ENCODE data around the gene CDCA7L.
"Not testable (repeated sequence)": the region's sequence is repeated elsewhere in the genome, so short reads cannot be mapped to it uniquely, and the experiment has no call there.

Gene CDCA7L

DNA sequence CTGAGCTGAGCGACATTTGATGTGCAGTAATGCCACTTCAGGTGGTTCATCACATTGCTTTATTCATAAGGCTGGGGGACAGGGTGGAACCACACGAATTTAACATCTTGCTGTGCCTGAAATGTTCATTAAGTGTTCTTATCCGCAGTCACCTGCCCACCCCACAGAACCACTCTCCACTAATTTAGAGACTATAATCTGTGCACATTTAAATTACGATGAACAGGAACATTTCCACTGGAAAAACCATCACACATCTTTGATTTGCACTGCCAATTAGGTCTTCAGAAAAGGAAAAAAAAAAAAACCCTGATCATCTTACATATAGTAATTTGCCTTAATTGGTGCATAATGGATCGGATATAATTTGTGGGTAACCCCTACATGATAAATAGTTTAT, 2.3 kb downstream of the CDCA7L start:
- no peak for DNase-seq

DNA sequence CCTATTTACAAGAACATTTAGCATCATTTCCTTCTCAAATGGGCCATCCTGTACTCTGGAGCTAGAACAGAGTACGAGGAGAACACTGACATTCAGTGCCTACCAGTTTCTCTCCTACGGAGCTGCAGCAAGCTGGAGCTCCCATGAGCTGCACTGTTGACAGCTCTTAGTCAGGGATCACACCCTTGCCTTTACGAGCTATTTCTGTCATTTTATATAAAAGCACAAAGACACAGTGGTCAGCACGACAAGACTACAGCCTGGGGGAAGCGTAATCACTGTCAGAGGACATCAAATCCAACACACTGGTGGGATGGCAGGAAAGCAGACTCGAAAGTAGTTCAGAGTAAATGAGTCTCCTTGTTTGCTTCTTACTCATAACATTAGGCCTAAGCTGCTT, 2.7 kb downstream of the CDCA7L start:
- no peak for DNase-seq

DNA sequence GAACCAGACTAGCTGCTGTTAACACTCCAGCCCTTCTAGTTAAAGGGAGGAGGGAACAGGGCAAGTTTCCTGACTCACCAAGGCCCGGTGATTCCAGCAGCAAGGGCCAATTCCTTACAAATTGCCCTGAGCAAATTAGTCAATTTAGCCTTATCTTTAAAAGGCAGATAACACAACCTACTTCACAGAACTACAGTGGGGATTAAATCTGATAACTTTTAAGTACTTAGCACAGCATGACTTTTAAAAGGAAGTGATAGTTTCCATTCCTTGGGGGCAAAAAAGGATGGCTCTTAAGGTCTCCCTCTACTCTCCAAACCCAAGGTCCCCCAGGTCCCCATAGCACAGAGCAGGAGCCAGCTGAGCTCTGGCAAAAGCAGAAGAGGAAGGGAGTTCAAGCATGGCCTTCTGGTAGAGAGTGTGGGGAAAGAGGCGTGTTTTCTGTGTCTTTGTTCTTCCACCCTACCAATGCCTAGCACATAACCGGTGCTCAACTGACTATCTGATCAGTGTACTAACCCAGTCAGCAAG, 4.0 kb downstream of the CDCA7L start:
- peak in 1 of 6 experiments; percentile 4 for DNase-seq

DNA sequence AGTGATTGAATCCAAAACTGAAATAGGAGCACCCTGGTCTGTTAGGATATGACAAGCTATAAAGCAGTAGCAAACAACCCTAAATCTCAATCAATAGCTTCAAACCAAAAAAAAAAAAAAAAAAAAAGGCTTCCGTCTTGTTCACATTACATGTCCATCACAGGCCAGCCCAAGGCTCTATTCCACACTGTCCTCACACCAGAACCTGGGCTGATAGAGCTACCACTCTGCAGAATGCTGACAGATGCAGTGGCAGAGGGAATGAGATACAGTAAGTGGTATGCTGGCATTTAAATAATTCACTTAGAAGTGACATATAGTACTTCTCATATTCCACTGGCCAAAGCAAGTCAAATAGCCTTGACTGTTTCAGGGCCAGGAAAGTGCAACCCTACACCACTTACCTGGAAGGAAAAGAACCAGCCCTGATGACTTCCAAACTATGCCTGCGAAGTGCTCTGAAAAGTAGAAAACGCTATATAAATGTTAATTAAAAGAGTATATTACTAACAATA, 5.8 kb downstream of the CDCA7L start:
- no peak for DNase-seq

DNA sequence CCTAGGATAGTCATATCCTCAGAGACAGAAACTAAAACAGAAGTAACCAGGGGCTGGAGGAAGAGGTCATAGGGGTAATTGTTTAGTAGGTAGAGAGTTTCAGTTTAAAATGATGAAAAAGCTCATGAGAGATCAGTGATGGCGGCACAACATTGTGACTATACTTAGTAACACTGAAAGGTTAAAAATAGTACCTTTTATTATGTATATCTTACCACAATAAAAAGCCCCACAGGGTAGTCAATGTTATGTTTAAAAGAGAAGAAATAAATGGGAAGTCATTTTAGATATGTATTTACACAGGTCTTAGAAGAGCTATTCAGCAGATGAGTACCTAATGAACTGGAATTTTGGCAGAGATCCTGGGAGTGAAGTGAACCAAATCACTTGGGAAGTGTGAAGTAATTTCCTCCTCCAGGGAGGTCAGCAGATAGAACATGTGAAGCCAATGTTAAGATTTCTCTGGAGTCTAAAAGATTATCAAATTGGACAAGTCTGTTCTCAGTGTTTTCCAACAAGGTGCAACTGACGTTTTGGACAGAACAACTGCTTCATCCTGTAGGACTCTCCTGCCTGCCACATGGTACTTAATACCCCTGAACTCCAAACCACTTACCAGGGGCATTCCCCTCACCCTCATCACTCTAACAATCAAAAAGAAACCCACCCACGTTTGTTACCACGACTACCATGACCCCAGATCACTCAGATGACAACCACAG, 6.4 kb downstream of the CDCA7L start:
- DNase-seq, result no peak

GRCh38 chr7:21938463-21938862, 7.2 kb downstream of the CDCA7L start:
- DNase-seq, result no peak

- DNase-seq, result no peak
Measured at GRCh38 chr7:21934808-21935207, 10.9 kb downstream of the CDCA7L start.

GRCh38 chr7:21933293-21933692, 12.4 kb downstream of the CDCA7L start:
- not testable (repeated sequence) for DNase-seq

DNA sequence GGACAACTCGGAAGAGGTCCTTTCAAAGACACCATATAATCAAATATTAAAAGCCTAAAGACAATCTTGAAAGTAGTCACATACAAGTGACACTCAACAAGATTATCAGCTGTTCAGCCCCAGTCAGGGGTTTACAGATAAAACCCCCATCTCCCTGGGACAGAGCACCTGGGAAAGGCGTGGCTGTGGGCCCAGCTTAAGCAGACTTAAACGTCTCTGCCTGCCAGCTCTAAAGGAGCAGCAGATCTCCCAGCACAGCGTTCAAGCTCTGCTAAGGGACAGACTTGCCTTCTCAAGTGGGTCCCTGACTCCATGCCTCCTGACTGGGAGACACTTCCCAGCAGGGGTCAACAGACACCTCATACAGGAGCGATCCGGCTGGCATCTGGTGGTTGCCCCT, 18.0 kb downstream of the CDCA7L start:
- no peak for DNase-seq

GRCh38 chr7:21926448-21926847, 19.3 kb downstream of the CDCA7L start:
- no peak for DNase-seq

DNA sequence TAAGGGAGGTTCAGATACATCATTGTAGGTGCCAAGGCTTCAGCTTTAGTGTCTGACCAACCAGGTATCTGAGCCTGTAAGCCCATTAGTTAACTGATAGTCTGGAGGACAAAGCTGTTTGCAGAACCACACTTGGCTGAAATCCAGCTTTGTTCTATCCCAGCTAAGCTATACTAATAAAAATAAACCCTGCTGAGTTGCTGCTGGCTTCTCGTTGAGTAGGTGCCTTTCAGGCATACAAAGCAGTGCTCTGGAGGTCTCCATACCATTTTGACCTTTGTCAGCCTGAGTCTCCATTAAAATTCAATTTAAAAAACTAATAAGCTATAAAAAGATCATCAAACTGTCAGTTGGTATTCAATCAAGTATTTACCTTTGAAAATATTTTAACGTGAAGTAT, 22.0 kb downstream of the CDCA7L start:
- DNase-seq, result no peak

DNA sequence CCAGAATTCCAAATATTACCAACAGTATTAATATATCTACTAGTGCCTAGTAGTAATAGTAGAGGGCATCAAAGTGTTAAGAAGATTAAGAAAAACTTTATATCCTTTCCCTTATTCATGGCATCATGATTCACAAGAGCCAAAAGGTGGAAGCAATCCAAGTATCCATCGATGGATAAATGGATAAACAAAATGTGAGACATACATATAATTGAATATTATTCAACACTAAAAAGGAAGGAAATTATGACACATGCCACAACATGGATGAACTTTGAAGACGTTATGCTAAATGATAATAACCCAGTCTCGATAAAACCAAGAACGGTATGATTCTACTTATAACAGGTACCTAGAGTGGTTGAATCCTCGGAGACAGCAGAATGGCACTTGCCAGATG, 23.1 kb downstream of the CDCA7L start:
- DNase-seq, result no peak

GRCh38 chr7:21920936-21921335, 24.8 kb downstream of the CDCA7L start:
- DNase-seq, result no peak

- no peak for DNase-seq
Measured at GRCh38 chr7:21918216-21918615, 27.5 kb downstream of the CDCA7L start.

GRCh38 chr7:21916629-21917028, 29.1 kb downstream of the CDCA7L start:
- DNase-seq, result no peak

DNA sequence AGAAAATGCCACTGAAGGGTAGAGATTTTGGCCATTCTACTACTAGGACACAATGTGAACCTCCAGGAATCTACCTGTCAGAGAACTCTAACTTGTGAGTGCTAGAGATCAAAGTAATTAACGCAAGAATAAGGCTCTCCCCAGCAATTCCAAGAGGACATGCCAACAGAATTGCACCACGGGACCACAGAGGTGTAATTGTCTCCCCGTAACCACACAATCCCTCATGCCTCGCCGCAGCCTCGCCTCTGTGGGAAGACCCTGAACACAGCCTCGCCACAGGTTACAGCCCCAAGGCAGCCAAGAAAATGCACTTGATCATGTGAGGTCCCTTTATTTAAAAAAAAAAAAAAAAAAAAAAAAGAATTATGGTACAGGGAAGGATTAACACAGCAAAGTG, 29.5 kb downstream of the CDCA7L start:
- DNase-seq, result no peak

- DNase-seq, result no peak
Measured at GRCh38 chr7:21915140-21915539, 30.6 kb downstream of the CDCA7L start.

GRCh38 chr7:21914671-21915070, 31.0 kb downstream of the CDCA7L start:
- DNase-seq, result no peak

GRCh38 chr7:21912931-21913780, 32.5 kb downstream of the CDCA7L start:
- DNase-seq, result no peak

- DNase-seq, result no peak
Measured at GRCh38 chr7:21912305-21912704, 33.4 kb downstream of the CDCA7L start.

- DNase-seq, result no peak
Measured at GRCh38 chr7:21911341-21911875, 34.3 kb downstream of the CDCA7L start.

GRCh38 chr7:21910253-21910652, 35.4 kb downstream of the CDCA7L start:
- no peak for DNase-seq

- DNase-seq, result no peak
Measured at GRCh38 chr7:21908746-21909145, 37.0 kb downstream of the CDCA7L start.
